HEK293 (cell line): ENCODE results near the gene PRKCD.

Experiments
- CTCF ChIP-seq: fragments of 450-650 bp; formaldehyde crosslinking; IDR thresholded peaks from 2 replicates; pipeline ENCODE4 v1.5.1; 2016; ENCODE audit warnings: missing biosample characterization, missing genetic modification characterization
- REPIN1 ChIP-seq: fragments of 450-650 bp; formaldehyde crosslinking; IDR thresholded peaks from 2 replicates; pipeline ENCODE4 v1.5.1; 2017; ENCODE audit warnings: missing biosample characterization, missing genetic modification characterization, low read depth
- ZBTB8A ChIP-seq: fragments of 450-650 bp; formaldehyde crosslinking; IDR thresholded peaks from 2 replicates; pipeline ENCODE4 v1.5.1; 2016; ENCODE audit warnings: missing biosample characterization, missing genetic modification characterization
- ZNF121 ChIP-seq: fragments of 450-650 bp; formaldehyde crosslinking; IDR thresholded peaks from 2 replicates; pipeline ENCODE4 v1.5.1; 2016; ENCODE audit warnings: missing biosample characterization, missing genetic modification characterization
- ZNF155 ChIP-seq: fragments of 450-650 bp; formaldehyde crosslinking; IDR thresholded peaks from 2 replicates; pipeline ENCODE4 v1.5.1; 2016; ENCODE audit warnings: missing biosample characterization, missing genetic modification characterization
- ZNF510 ChIP-seq: fragments of 450-650 bp; formaldehyde crosslinking; IDR thresholded peaks from 2 replicates; pipeline ENCODE4 v1.5.1; 2018; ENCODE audit warnings: mild to moderate bottlenecking, missing genetic modification characterization, missing biosample characterization; ENCODE audit not compliant: insufficient replicate concordance

DNA sequence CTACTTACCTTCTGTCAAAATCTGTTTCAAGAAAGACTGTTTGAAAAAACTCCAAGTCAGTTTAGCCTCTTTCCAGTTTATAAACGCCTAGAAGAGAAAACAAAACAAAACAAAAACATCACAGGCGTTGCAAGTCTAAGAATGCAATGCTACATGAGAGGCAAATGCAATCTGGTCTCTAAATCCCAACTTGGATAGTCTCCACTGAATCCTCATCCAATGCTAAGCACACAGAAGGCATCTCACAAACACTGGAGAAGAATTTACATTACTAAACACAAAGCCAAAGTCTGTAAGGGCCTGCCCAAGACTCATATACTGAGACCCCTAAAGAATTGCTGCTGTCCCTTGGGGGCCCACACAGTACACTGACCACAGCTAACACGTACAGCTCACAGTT is 49.2 kb upstream of the PRKCD start:
- TF ChIP-seq REPIN1 (tag by site-specific recombination) (no peak), ZBTB8A (tag by site-specific recombination) (no peak), CTCF (no peak), ZNF121 (tag by site-specific recombination) (no peak), ZNF510 (tag by site-specific recombination) (no peak), ZNF155 (tag by site-specific recombination) (no peak)
